ENCODE measurements around the gene ADCY4. TPM values are rescaled to one million over a fixed set of nuclear protein-coding genes. Genes with fewer than 3 reads are reported as not detected.

ADCY4 gene
- total and polyA plus RNA-seq, 2 donors (not counting 1 experiment from before 2014, with no cell fraction given), result 2.3 to 7.8 TPM

DNA sequence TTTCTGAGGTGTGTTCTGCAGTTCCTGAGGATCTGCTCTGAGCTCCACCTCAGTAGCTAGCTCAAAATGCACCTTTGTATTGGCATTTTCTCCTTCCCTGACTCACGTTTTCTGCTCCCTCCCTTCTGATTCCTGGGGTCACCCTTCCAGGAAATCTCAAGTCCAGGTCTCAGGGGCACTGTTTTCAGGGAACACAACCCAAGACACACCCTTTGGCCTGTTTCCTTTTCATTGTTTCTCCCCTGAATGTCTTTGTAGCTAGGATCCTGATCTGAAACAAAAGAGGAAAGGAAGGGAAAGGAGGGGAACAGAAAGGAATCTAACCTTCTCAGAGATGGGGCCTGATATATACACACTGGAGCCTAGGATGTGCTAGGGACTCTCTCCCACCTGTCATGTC lies 12.3 kb upstream of the ADCY4 start:
- ChIA-PET CTCF (interaction anchor here (0.7 to 5.7 kb wide), 2 partner anchors 13 to 84 kb away, joined by 3 to 55 read pairs; partner anchors contain the start of gene ADCY4), POLR2A (no interaction called here)
- intact Hi-C loops (cut with micrococcal nuclease), result no loop called here
- Mint-ChIP-seq H3K9me3 (ENCODE audit: insufficient read depth) (no peaks in the 10 kb centered on the region), H3K4me1 (no peaks in the 10 kb centered on the region), H3K4me3 (no peak overlapping the region), H3K27me3 (peaks cover 48% of the 10 kb centered on the region), H3K27ac (no peak overlapping the region)
- Histone ChIP-seq H2AFZ (ENCODE audit: insufficient read depth, low read depth, low read length, poor library complexity, severe bottlenecking) (no peak overlapping the region), H3K27me3 (replicated peaks in 1 of 4; ENCODE audit: control extremely low read depth in 1 of 4, control insufficient read depth in 3 of 4, insufficient read depth in 4 of 4, low read length in 3 of 4) (peaks cover 0 to 32% (median 9%) of the 10 kb centered on the region in 4 experiments), H3K79me2 (ENCODE audit: control insufficient read depth, insufficient read depth, low read length) (no peaks in the 10 kb centered on the region), H3K9me3 (ENCODE audit: control extremely low read depth in 1 of 3, control insufficient read depth in 2 of 3, insufficient read depth in 1 of 3, low read length in 2 of 3) (no peaks in the 10 kb centered on the region), H3K27ac (ENCODE audit: low read length in 2 of 2) (no peak overlapping the region), H3K36me3 (replicated peaks in 1 of 2; ENCODE audit: control extremely low read depth in 1 of 2, control insufficient read depth in 1 of 2, extremely low read depth in 1 of 2, insufficient read depth in 2 of 2, low read length in 1 of 2) (no peaks in the 10 kb centered on the region), H4K20me1 (ENCODE audit: control insufficient read depth, insufficient read depth, low read length, poor library complexity, severe bottlenecking) (no peaks in the 10 kb centered on the region), H3K4me1 (ENCODE audit: control insufficient read depth in 2 of 2, insufficient read depth in 2 of 2, low read length in 2 of 2) (no peaks in the 10 kb centered on the region), H3K4me3 (ENCODE audit: control extremely low read depth in 1 of 5, extremely low read depth in 1 of 5, insufficient read depth in 1 of 5, low read depth in 2 of 5, low read length in 4 of 5) (no peak overlapping the region), H3K9ac (ENCODE audit: low read length) (no peak overlapping the region), H3K4me2 (replicated peaks; ENCODE audit: low read depth, low read length, poor library complexity, severe bottlenecking) (no peak overlapping the region)
- 67% methylated on average over 1 of the region's 1 CpG for WGBS (ENCODE audit: insufficient coverage)
- TF ChIP-seq, protein P1, sequence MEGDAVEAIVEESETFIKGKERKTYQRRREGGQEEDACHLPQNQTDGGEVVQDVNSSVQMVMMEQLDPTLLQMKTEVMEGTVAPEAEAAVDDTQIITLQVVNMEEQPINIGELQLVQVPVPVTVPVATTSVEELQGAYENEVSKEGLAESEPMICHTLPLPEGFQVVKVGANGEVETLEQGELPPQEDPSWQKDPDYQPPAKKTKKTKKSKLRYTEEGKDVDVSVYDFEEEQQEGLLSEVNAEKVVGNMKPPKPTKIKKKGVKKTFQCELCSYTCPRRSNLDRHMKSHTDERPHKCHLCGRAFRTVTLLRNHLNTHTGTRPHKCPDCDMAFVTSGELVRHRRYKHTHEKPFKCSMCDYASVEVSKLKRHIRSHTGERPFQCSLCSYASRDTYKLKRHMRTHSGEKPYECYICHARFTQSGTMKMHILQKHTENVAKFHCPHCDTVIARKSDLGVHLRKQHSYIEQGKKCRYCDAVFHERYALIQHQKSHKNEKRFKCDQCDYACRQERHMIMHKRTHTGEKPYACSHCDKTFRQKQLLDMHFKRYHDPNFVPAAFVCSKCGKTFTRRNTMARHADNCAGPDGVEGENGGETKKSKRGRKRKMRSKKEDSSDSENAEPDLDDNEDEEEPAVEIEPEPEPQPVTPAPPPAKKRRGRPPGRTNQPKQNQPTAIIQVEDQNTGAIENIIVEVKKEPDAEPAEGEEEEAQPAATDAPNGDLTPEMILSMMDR (IDR thresholded peaks at IDR 0.05), result no peak
- no peak for TF ChIP-seq EZH2 (IDR thresholded peaks at IDR 0.05; ENCODE audit: borderline replicate concordance, insufficient read depth, low read depth, low read length, poor library complexity, severe bottlenecking)
- ATAC-seq (ENCODE audit: low read depth) (no peak), DNase-seq (no peak)

DNA sequence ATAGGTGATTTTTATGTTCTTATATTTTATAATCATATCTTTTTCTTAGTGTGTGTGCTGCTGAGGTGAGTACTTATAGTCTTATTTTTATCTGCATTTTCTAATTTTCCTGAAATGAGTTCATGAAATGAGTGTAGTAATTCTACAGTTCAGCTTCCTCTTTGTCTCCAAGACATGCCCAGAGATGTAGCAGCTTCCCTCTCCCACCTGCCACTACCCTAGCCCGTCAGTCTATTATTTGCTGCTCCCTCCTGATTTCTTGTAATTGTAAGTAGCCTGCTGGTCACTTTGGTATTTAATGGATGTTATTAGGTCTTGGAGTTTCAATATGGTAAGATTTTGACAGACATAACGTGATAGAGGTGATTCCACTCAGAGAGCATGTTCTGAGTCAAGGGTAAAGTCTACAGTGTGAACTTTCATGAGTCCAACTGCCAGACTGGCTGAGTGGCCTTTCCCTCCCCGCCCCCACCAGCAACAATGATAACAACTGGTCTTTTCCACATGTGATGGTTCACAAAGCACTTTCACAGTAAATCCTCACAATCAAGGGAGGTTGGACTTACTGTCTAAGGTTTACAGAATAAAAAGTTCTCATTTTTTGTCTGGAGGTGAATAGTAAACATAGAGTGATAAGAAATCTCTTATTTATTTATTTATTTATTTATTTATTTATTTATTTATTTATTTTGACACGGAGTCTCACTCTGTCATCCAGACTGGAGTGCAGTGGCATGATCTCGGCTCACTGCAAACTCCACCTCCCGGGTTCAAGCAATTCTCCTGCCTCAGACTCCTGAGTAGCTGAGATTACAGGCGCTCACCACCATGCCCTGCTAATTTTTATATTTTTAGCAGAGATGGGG lies 9.2 kb upstream of the ADCY4 start:
- no peak overlapping the region for H3K4me3 ChIP-seq (ENCODE audit: control extremely low read depth in 1 of 5, extremely low read depth in 1 of 5, insufficient read depth in 1 of 5, low read depth in 2 of 5, low read length in 4 of 5)
- no peak for ATAC-seq (ENCODE audit: low read depth)
- no peaks in the 10 kb centered on the region for H3K9me3 ChIP-seq (ENCODE audit: control extremely low read depth in 1 of 3, control insufficient read depth in 2 of 3, insufficient read depth in 1 of 3, low read length in 2 of 3)
- no peaks in the 10 kb centered on the region for H4K20me1 ChIP-seq (ENCODE audit: control insufficient read depth, insufficient read depth, low read length, poor library complexity, severe bottlenecking)
- H3K4me3 Mint-ChIP-seq, result no peak overlapping the region
- H3K27me3 Mint-ChIP-seq, result peaks cover 26% of the 10 kb centered on the region
- no peak overlapping the region for H3K9ac ChIP-seq (ENCODE audit: low read length)
- no peak for TF ChIP-seq EZH2 (IDR thresholded peaks at IDR 0.05; ENCODE audit: borderline replicate concordance, insufficient read depth, low read depth, low read length, poor library complexity, severe bottlenecking)
- TF ChIP-seq, protein P1 (IDR thresholded peaks at IDR 0.05), result no peak
- DNase-seq, result no peak
- no peak overlapping the region for H3K27ac Mint-ChIP-seq
- POLR2A ChIA-PET, result no interaction called here
- H3K27ac ChIP-seq (ENCODE audit: low read length in 2 of 2), result no peak overlapping the region
- peaks cover 12% of the 10 kb centered on the region for H3K4me1 Mint-ChIP-seq
- CTCF ChIA-PET, result interaction anchor here (0.9 to 5.7 kb wide), 4 partner anchors 10 to 92 kb away, joined by 3 to 55 read pairs (median 4); partner anchors contain the start of gene ADCY4
- H3K36me3 ChIP-seq (replicated peaks in 1 of 2; ENCODE audit: control extremely low read depth in 1 of 2, control insufficient read depth in 1 of 2, extremely low read depth in 1 of 2, insufficient read depth in 2 of 2, low read length in 1 of 2), result no peaks in the 10 kb centered on the region
- H2AFZ ChIP-seq (ENCODE audit: insufficient read depth, low read depth, low read length, poor library complexity, severe bottlenecking), result no peak overlapping the region
- whole genome bisulfite sequencing (ENCODE audit: insufficient coverage), result 80% methylated on average over 1 of the region's 7 CpGs
- H3K79me2 ChIP-seq (ENCODE audit: control insufficient read depth, insufficient read depth, low read length), result peaks cover 2% of the 10 kb centered on the region
- H3K27me3 ChIP-seq (replicated peaks in 1 of 4; ENCODE audit: control extremely low read depth in 1 of 4, control insufficient read depth in 3 of 4, insufficient read depth in 4 of 4, low read length in 3 of 4), result peaks cover 0 to 19% (median 2%) of the 10 kb centered on the region in 4 experiments
- intact Hi-C loops (cut with micrococcal nuclease), result no loop called here
- H3K9me3 Mint-ChIP-seq (ENCODE audit: insufficient read depth), result no peaks in the 10 kb centered on the region
- H3K4me2 ChIP-seq (replicated peaks; ENCODE audit: low read depth, low read length, poor library complexity, severe bottlenecking), result no peak overlapping the region
- H3K4me1 ChIP-seq (ENCODE audit: control insufficient read depth in 2 of 2, insufficient read depth in 2 of 2, low read length in 2 of 2), result peaks cover 8 to 13% of the 10 kb centered on the region in 2 donors

All from B cell (primary cell).